Body of pancreas (tissue), 4 donors: ENCODE data around the gene DDX1. TPM values are rescaled to one million over a fixed set of nuclear protein-coding genes. Genes with fewer than 3 reads are reported as not detected.

Experiments used
- ATAC-seq: fragments of 150-250 bp; one replicate; pipeline ENCODE4 v1.9.1; 2016
- DNase-seq, 4 donors: peaks; one replicate each; pipeline ENCODE4 v3.0.0-alpha.2; 2019
- H3K27ac ChIP-seq, 4 donors: fragments of 200-600 bp; sonication (generic); 1 replicate in 3 of 4; 2 replicates in 1 of 4; pipeline versions ENCODE4 v1.5.1 to v1.6.1; 2016 to 2019; ENCODE audit warnings: mild to moderate bottlenecking in 1 of 4, mixed read lengths in 1 of 4, moderate library complexity in 1 of 4
- H3K27me3 ChIP-seq, 2 donors: fragments of 200-600 bp; sonication (generic); one replicate each; pipeline ENCODE4 v1.6.0; 2016; ENCODE audit warnings: mild to moderate bottlenecking in 1 of 2
- H3K36me3 ChIP-seq, 2 donors: fragments of 200-600 bp; sonication (generic); replicated peaks in 1 of 2; 2 replicates each; pipeline ENCODE4 v1.5.1; 2016; ENCODE audit warnings: low read depth in 2 of 2; ENCODE audit not compliant: insufficient read depth in 1 of 2
- H3K4me1 ChIP-seq: fragments of 200-600 bp; sonication (generic); one replicate; pipeline ENCODE4 v1.6.0; 2016
- H3K4me3 ChIP-seq, 2 donors: fragments of 200-600 bp; sonication (generic); 1 replicate in 1 of 2; 2 replicates in 1 of 2; pipeline ENCODE4 v1.5.1; 2016 to 2019
- H3K9me3 ChIP-seq, 3 donors: fragments of 200-600 bp; sonication (generic); 1 replicate in 2 of 3; 2 replicates in 1 of 3; pipeline ENCODE4 v1.5.1; 2016
- POLR2A ChIP-seq, 3 donors: fragments of 450-650 bp; IDR thresholded peaks; one replicate each; pipeline ENCODE4 v1.6.1; 2016; ENCODE audit warnings: antibody characterized with exemption in 3 of 3, mild to moderate bottlenecking in 2 of 3
- WGBS, 2 donors: methylation state at CpG; one replicate each; pipeline ENCODE4 v1.1.5; 2017; 5-methylcytosine and 5-hydroxymethylcytosine counted together
- intact Hi-C: fragments of 100-400 bp; cut with DNase I; formaldehyde crosslinking; loops from one replicate; pipeline ENCODE4 v1.15.1; 2023
- total RNA-seq, 2 donors: library from RNA; depleted of rRNA; stranded (reverse); fragments of >200 nt; gene quantifications; one replicate each; pipeline ENCODE4 v1.1.0, GENCODE V29; 2016
- TF ChIP-seq, protein P1 (sequence below), 7 experiments: fragments of 450-650 bp in 4 of 7; fragments of 200-600 bp in 3 of 7; sonication (generic) in 3 of 7; IDR thresholded peaks; one replicate each; pipeline ENCODE4 v1.5.1; 2016 to 2019; ENCODE audit warnings: antibody characterized with exemption in 7 of 7

The DDX1 gene
- total RNA-seq, 2 donors from 2014 or later = 35.3 to 61.3 TPM

DNA sequence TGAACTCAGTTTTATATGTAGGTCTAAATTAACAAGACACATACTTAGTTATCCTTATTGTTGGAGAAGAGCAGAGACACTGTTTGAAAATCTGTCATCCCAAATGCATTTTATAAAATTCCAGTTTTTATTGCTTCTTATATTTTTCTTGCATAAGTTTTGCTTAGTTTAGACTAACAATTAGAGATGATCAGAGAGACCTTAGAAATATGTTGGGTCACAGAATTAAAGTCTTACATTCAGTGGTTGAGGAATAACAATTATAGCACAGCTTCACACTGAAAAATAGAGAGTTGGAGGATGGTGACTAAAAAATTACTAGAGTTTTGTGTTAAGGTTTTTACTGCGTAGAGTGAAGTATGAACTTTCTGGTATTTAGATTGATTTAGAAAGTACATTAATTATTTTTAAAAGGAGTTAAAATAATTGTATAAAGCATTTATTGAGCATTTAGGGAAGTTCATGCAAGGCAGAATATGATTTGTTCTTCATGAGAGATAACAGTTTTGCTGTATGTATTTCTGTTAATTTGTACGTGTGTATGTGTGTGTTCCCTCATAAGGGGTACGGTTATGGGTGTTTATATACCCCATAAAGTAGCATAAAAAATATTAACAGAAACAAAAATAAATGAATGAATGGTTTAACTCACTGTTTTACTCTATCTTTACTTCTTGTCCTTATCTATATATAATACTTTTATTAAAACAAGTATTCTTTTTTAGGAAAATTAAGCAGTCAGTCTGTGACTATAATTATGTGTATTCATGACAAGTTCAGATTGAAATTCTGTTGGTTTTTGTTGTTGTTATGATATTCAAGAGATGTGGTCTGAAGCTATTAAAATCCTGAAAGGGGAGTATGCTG is 31.2 kb downstream of the DDX1 start:
- no peak for DNase-seq

DNA sequence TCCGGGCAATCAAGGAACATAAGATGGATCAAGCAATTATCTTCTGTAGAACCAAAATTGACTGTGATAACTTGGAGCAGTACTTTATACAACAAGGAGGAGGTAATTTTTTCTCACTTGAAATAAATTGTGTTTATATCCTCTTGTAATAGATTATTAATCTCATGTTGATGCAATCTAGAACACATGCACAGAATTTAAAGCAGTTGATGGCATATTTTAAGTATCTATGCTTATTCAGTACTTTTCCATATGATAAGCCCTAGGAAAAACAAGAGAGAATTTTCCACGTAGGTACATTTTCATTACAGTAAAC is 31.8 kb downstream of the DDX1 start:
- H3K9me3 ChIP-seq = no peaks in the 10 kb centered on the region
- ATAC-seq = no peak
- peaks cover 10 to 43% of the 10 kb centered on the region in 2 donors for H3K36me3 ChIP-seq
- 95% methylated on average over 2 of the region's 2 CpGs for WGBS, 2 donors
- H3K4me3 ChIP-seq = no peak overlapping the region
- TF ChIP-seq, protein P1, sequence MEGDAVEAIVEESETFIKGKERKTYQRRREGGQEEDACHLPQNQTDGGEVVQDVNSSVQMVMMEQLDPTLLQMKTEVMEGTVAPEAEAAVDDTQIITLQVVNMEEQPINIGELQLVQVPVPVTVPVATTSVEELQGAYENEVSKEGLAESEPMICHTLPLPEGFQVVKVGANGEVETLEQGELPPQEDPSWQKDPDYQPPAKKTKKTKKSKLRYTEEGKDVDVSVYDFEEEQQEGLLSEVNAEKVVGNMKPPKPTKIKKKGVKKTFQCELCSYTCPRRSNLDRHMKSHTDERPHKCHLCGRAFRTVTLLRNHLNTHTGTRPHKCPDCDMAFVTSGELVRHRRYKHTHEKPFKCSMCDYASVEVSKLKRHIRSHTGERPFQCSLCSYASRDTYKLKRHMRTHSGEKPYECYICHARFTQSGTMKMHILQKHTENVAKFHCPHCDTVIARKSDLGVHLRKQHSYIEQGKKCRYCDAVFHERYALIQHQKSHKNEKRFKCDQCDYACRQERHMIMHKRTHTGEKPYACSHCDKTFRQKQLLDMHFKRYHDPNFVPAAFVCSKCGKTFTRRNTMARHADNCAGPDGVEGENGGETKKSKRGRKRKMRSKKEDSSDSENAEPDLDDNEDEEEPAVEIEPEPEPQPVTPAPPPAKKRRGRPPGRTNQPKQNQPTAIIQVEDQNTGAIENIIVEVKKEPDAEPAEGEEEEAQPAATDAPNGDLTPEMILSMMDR (IDR thresholded peaks at IDR 0.05) = no peak
- no peak for TF ChIP-seq POLR2A (IDR thresholded peaks at IDR 0.05)
- H3K27me3 ChIP-seq = no peaks in the 10 kb centered on the region
- intact Hi-C loops = no loop called here
- H3K4me1 ChIP-seq = peaks cover under 1% of the 10 kb centered on the region
- no peak for DNase-seq
- no peak overlapping the region for H3K27ac ChIP-seq

More for the DNA sequence above, 31.2 kb downstream of the DDX1 start:
- TF ChIP-seq, protein P1 (IDR thresholded peaks at IDR 0.05) = no peak
- no peak for TF ChIP-seq POLR2A (IDR thresholded peaks at IDR 0.05)
- no peak for ATAC-seq
- WGBS, 2 donors = 88 to 95% methylated on average over 3 of the region's 3 CpGs
- Histone ChIP-seq H3K4me1 (no peaks in the 10 kb centered on the region), H3K36me3 (peaks cover 10 to 49% of the 10 kb centered on the region in 2 donors), H3K4me3 (no peak overlapping the region), H3K27ac (no peak overlapping the region), H3K9me3 (no peaks in the 10 kb centered on the region), H3K27me3 (no peaks in the 10 kb centered on the region)
- intact Hi-C loops = no loop called here

DNA sequence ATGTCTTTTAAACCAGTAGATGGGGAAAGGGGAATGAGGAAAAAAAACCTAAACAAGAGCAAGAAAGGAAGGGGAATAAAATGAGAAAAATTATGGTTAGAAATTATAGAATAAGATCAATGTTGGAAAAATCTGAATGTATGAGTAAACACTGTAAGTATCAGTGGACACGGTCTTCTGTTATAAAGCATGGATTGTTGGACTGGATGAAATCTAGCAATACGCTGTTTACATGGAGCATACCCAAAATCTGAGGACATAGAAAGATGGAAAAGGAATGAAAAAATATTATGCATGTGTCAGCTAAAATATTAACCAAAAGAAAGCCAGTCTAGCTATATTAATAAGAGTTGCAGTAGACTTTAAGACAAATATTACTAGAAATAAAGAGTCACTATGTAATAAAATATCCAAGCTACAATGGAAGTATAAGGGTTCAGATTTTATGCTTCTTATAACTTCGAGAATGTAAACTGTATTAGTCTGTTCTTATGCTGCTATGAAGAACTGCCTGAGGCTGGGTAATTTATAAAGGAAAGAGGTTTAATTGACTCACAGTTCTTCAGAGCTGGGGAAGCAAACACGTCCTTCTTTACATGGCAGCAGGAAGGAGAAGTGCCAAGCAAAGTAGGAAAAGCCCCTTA is 32.4 kb downstream of the DDX1 start:
- Histone ChIP-seq H3K4me3 (no peak overlapping the region), H3K36me3 (peaks cover 6 to 39% of the 10 kb centered on the region in 2 donors), H3K4me1 (peaks cover 6% of the 10 kb centered on the region), H3K9me3 (no peaks in the 10 kb centered on the region), H3K27me3 (no peaks in the 10 kb centered on the region), H3K27ac (no peak overlapping the region)
- ATAC-seq (no peak), DNase-seq (no peak)
- TF ChIP-seq, protein P1 (IDR thresholded peaks at IDR 0.05) = no peak
- WGBS, 2 donors = 69 to 86% methylated on average over 4 of the region's 4 CpGs
- intact Hi-C loops = no loop called here

DNA sequence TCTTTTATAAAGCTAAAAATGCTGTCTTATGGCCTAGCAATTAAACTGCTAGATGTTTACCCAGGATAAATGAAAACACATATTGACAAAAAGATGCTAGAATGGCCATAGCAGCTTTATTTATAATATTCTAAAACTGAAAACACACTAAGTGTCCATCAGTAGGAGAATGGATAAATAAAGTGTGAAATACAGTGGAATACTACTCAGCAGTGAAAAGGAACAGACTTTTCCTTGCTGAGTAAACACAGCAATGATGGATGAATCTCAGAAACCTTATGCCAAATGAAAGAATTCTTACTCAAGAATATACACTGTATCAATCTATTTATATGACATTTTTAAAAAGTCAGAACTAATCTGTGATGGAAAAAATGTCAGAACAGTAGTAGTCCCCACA is 33.2 kb downstream of the DDX1 start:
- Histone ChIP-seq H3K27me3 (no peaks in the 10 kb centered on the region), H3K4me3 (no peak overlapping the region), H3K36me3 (peaks cover 6 to 38% of the 10 kb centered on the region in 2 donors), H3K9me3 (no peaks in the 10 kb centered on the region), H3K4me1 (peaks cover 13% of the 10 kb centered on the region), H3K27ac (no peak overlapping the region)
- TF ChIP-seq, protein P1 (IDR thresholded peaks at IDR 0.05) = no peak
- no peak for TF ChIP-seq POLR2A (IDR thresholded peaks at IDR 0.05)
- no peak for ATAC-seq
- DNase-seq = no peak
- intact Hi-C loops = no loop called here
